ENCODE measurements around the gene RETREG2.
A peak's percentile ranks its signal among the peaks of the same experiment; 100 is the strongest.

The RETREG2 gene

DNA sequence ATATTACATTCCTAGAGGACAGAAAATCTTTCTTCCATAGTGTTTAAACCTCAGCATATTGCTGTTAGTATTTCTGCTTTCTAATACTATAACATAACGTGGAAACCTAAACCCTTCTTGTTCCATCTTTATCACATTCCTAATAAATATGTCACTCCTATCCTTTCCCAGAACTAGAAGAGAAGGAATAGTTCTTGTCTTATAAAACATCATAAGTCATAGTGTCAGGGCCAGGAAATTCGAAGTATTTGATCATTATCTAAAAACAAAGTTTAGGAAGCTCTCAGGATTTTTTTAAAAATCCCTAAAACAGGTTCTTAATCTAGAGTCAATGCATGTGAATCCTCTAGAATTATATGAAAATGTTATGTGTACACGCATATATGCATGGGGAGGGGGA, 19.5 kb upstream of the RETREG2 start:
- H2BK12ac ChIP-seq (ENCODE audit: low read length), result no peak overlapping the region
- H2BK15ac ChIP-seq (ENCODE audit: low read length), result no peak overlapping the region
- H3K23ac ChIP-seq (ENCODE audit: low read depth, low read length, poor library complexity), result no peak overlapping the region
- H3K4ac ChIP-seq (ENCODE audit: low read length), result no peak overlapping the region
- WGBS, 2 donors (ENCODE audit: extremely low coverage in 2 of 2, insufficient read length in 2 of 2, insufficient replicate concordance in 1 of 2), result no CpG with 5 or more reads among the region's 3 CpGs
- H3K4me3 ChIP-seq (ENCODE audit: low read length in 2 of 2), result no peak overlapping the region
- H3K79me1 ChIP-seq (ENCODE audit: low read depth, low read length), result no peaks in the 10 kb centered on the region
- H2BK120ac ChIP-seq (ENCODE audit: low read depth, low read length), result no peak overlapping the region
- H3K14ac ChIP-seq (ENCODE audit: low read length), result no peak overlapping the region
- no peak overlapping the region for H2AFZ ChIP-seq (ENCODE audit: low read length)
- no peak overlapping the region for H3K4me2 ChIP-seq (ENCODE audit: insufficient read depth, low read length, poor library complexity, severe bottlenecking)
- H3K9ac ChIP-seq (ENCODE audit: low read depth, low read length, poor library complexity), result no peak overlapping the region
- no peak overlapping the region for H4K91ac ChIP-seq (ENCODE audit: low read depth, low read length, poor library complexity)
- no peak overlapping the region for H3K27ac ChIP-seq (replicated peaks; ENCODE audit: low read length)
- no peaks in the 10 kb centered on the region for H3K27me3 ChIP-seq (ENCODE audit: control insufficient read depth in 3 of 3, insufficient read depth in 3 of 3, low read depth in 1 of 3, low read length in 3 of 3)
- H2AK5ac ChIP-seq (ENCODE audit: low read depth, low read length), result no peak overlapping the region
- H3K4me1 ChIP-seq (ENCODE audit: control insufficient read depth in 2 of 2, insufficient read depth in 1 of 2, low read depth in 1 of 2, low read length in 2 of 2), result peaks cover 5 to 8% of the 10 kb centered on the region in 2 donors
- no peak overlapping the region for H3K18ac ChIP-seq (ENCODE audit: low read length)
- H4K8ac ChIP-seq (ENCODE audit: low read depth, low read length), result no peak overlapping the region
- DNase-seq (ENCODE audit: low spot score), result no peak
- peaks cover 0 to 28% of the 10 kb centered on the region in 2 donors for H3K36me3 ChIP-seq (replicated peaks in 1 of 2; ENCODE audit: control insufficient read depth in 2 of 2, insufficient read depth in 2 of 2, low read length in 2 of 2)
- H3K9me3 ChIP-seq (replicated peaks in 1 of 2; ENCODE audit: control insufficient read depth in 2 of 2, insufficient read depth in 1 of 2, low read depth in 1 of 2, low read length in 2 of 2), result no peaks in the 10 kb centered on the region
- no peak overlapping the region for H2BK5ac ChIP-seq (ENCODE audit: low read length)

DNA sequence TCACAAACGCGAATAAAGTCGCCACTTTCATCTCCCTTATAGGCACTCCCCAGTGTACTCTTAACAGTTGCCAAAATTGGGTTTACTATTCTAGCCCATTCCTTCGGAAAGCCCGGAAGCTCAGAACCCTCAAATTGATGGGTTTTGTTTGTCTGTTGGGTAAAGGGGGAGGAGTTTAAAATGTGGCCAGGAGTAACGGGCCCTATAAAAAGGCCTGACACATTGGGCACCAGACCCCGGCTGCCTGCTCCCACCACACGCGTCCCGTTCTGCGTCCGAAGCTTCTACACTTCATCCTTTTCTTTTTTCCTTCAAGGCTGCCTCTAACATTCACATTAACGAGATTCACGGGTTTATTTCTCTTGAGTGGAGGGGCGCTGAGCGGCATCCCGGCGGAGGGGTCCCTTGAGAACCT, 18.3 kb upstream of the RETREG2 start:
- DNase-seq (ENCODE audit: low spot score), result no peak
- H2BK120ac ChIP-seq (ENCODE audit: low read depth, low read length), result no peak overlapping the region
- H3K36me3 ChIP-seq (replicated peaks in 1 of 2; ENCODE audit: control insufficient read depth in 2 of 2, insufficient read depth in 2 of 2, low read length in 2 of 2), result peaks cover 0 to 18% of the 10 kb centered on the region in 2 donors
- H3K4me2 ChIP-seq (ENCODE audit: insufficient read depth, low read length, poor library complexity, severe bottlenecking), result peak overlapping the region; percentile 93
- no peaks in the 10 kb centered on the region for H3K79me1 ChIP-seq (ENCODE audit: low read depth, low read length)
- no peaks in the 10 kb centered on the region for H3K9me3 ChIP-seq (replicated peaks in 1 of 2; ENCODE audit: control insufficient read depth in 2 of 2, insufficient read depth in 1 of 2, low read depth in 1 of 2, low read length in 2 of 2)
- H3K27me3 ChIP-seq (ENCODE audit: control insufficient read depth in 3 of 3, insufficient read depth in 3 of 3, low read depth in 1 of 3, low read length in 3 of 3), result no peaks in the 10 kb centered on the region
- no CpG with 5 or more reads among the region's 18 CpGs for WGBS, 2 donors (ENCODE audit: extremely low coverage in 2 of 2, insufficient read length in 2 of 2, insufficient replicate concordance in 1 of 2)
- H3K18ac ChIP-seq (ENCODE audit: low read length), result no peak overlapping the region
- no peak overlapping the region for H3K4ac ChIP-seq (ENCODE audit: low read length)
- no peak overlapping the region for H3K14ac ChIP-seq (ENCODE audit: low read length)
- no peak overlapping the region for H3K27ac ChIP-seq (replicated peaks; ENCODE audit: low read length)
- H4K91ac ChIP-seq (ENCODE audit: low read depth, low read length, poor library complexity), result no peak overlapping the region
- H2BK12ac ChIP-seq (ENCODE audit: low read length), result no peak overlapping the region
- H2BK15ac ChIP-seq (ENCODE audit: low read length), result no peak overlapping the region
- H2AFZ ChIP-seq (ENCODE audit: low read length), result peak overlapping the region; percentile 98
- no peak overlapping the region for H4K8ac ChIP-seq (ENCODE audit: low read depth, low read length)
- H2AK5ac ChIP-seq (ENCODE audit: low read depth, low read length), result no peak overlapping the region
- peaks cover 5 to 8% of the 10 kb centered on the region in 2 donors for H3K4me1 ChIP-seq (ENCODE audit: control insufficient read depth in 2 of 2, insufficient read depth in 1 of 2, low read depth in 1 of 2, low read length in 2 of 2)
- peak overlapping the region; percentile 66 to 74 for H3K4me3 ChIP-seq (ENCODE audit: low read length in 2 of 2)
- no peak overlapping the region for H3K23ac ChIP-seq (ENCODE audit: low read depth, low read length, poor library complexity)
- H3K9ac ChIP-seq (ENCODE audit: low read depth, low read length, poor library complexity), result no peak overlapping the region
- H2BK5ac ChIP-seq (ENCODE audit: low read length), result peak overlapping the region; percentile 58

DNA sequence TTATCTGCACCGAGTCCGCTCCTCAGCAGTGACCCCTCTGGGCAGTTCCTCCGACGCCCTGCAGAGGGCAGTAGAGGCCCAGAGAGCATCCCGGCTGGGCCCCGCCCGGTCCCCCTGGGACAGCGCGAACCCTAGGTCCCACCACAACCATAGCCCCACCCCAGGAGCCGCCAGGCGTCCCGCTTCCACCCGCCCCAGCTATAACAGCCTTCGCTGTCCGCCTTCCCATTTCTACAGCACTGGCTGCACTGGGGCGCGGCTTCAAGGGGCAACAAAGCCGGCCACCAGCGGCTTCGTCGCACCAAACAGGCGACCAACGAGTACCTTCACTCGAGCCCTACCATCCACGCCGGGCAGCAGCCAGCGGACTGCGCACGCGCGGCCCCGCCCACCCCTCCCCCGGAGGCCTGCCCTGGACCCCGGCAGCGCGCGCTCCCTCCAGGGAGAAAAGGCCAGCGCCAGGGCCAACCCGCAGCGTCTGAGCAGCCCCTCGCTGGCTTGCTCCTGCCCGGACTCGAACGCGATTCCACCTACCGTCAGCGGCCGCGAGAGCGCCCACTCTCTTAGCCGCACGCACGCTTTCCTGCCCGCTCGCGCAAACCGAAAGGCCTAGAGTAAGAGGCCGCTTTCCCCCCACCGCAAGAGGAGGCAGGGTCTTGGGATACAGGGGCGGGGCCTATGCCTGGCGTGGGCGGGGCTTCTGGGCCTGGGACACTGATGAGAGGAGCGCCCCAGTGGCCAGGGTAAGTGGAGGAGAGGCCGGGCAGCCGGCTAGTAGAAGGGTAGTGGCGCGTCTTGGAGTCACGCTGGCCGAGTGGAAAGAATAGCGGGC, 17.7 kb upstream of the RETREG2 start, which contains the start of gene NHEJ1:
Gene NHEJ1, minus strand, starts transcription at position 630 of the 832 bp plus-strand sequence. CDS start 2,453 bp downstream, outside the sequence.
- H2BK5ac ChIP-seq (ENCODE audit: low read length), result peak within 1 kb of the TSS; percentile 58
- peaks cover 0 to 18% of the 10 kb centered on the region in 2 donors for H3K36me3 ChIP-seq (replicated peaks in 1 of 2; ENCODE audit: control insufficient read depth in 2 of 2, insufficient read depth in 2 of 2, low read length in 2 of 2)
- H2BK15ac ChIP-seq (ENCODE audit: low read length), result peak within 1 kb of the TSS; percentile 50
- WGBS, 2 donors (ENCODE audit: extremely low coverage in 2 of 2, insufficient read length in 2 of 2, insufficient replicate concordance in 1 of 2), result no CpG with 5 or more reads among the region's 70 CpGs
- H2AFZ ChIP-seq (ENCODE audit: low read length), result peak within 1 kb of the TSS; percentile 98
- peak within 1 kb of the TSS; percentile 74 for H3K23ac ChIP-seq (ENCODE audit: low read depth, low read length, poor library complexity)
- no peaks in the 10 kb centered on the region for H3K9me3 ChIP-seq (replicated peaks in 1 of 2; ENCODE audit: control insufficient read depth in 2 of 2, insufficient read depth in 1 of 2, low read depth in 1 of 2, low read length in 2 of 2)
- H3K27me3 ChIP-seq (ENCODE audit: control insufficient read depth in 3 of 3, insufficient read depth in 3 of 3, low read depth in 1 of 3, low read length in 3 of 3), result no peaks in the 10 kb centered on the region
- peak within 1 kb of the TSS; percentile 93 for H3K27ac ChIP-seq (replicated peaks; ENCODE audit: low read length)
- no peak within 1 kb of the TSS for H2BK120ac ChIP-seq (ENCODE audit: low read depth, low read length)
- peaks cover 5 to 8% of the 10 kb centered on the region in 2 donors for H3K4me1 ChIP-seq (ENCODE audit: control insufficient read depth in 2 of 2, insufficient read depth in 1 of 2, low read depth in 1 of 2, low read length in 2 of 2)
- peak within 1 kb of the TSS; percentile 93 for H3K4me2 ChIP-seq (ENCODE audit: insufficient read depth, low read length, poor library complexity, severe bottlenecking)
- no peak within 1 kb of the TSS for H3K14ac ChIP-seq (ENCODE audit: low read length)
- peak within 1 kb of the TSS; percentile 66 to 90 for H3K4me3 ChIP-seq (ENCODE audit: low read length in 2 of 2)
- no peak within 1 kb of the TSS for H3K4ac ChIP-seq (ENCODE audit: low read length)
- DNase-seq (ENCODE audit: low spot score), result peak; percentile 93
- no peak within 1 kb of the TSS for H2AK5ac ChIP-seq (ENCODE audit: low read depth, low read length)
- no peaks in the 10 kb centered on the region for H3K79me1 ChIP-seq (ENCODE audit: low read depth, low read length)
- H3K9ac ChIP-seq (ENCODE audit: low read depth, low read length, poor library complexity), result peak within 1 kb of the TSS; percentile 97
- H3K18ac ChIP-seq (ENCODE audit: low read length), result peak within 1 kb of the TSS; percentile 100
- H4K8ac ChIP-seq (ENCODE audit: low read depth, low read length), result no peak within 1 kb of the TSS
- no peak within 1 kb of the TSS for H2BK12ac ChIP-seq (ENCODE audit: low read length)
- H4K91ac ChIP-seq (ENCODE audit: low read depth, low read length, poor library complexity), result no peak within 1 kb of the TSS

DNA sequence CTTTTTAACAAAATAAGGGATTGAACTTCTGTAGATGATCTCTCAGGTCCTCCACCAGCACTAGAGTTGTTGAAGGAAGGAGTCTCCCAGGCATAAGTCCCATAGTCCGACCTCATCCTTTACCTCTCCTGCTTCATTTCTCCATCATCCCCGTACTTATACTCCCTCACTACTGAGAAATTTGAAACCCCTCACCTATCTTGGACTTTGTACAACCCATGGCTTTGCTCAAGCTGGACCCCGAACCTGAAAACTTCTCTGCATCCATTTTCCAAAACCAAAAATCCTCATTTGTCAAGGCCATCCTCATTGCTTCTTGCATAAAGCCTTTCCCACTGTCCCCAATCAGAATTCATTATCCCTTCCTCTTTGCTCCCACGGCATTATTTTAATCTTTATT, 17.0 kb upstream of the RETREG2 start:
- no peak overlapping the region for H3K4ac ChIP-seq (ENCODE audit: low read length)
- no peak overlapping the region for H2BK120ac ChIP-seq (ENCODE audit: low read depth, low read length)
- peaks cover 0 to 18% of the 10 kb centered on the region in 2 donors for H3K36me3 ChIP-seq (replicated peaks in 1 of 2; ENCODE audit: control insufficient read depth in 2 of 2, insufficient read depth in 2 of 2, low read length in 2 of 2)
- no peak overlapping the region for H3K9ac ChIP-seq (ENCODE audit: low read depth, low read length, poor library complexity)
- peak overlapping the region; percentile 98 for H2AFZ ChIP-seq (ENCODE audit: low read length)
- H4K91ac ChIP-seq (ENCODE audit: low read depth, low read length, poor library complexity), result no peak overlapping the region
- no CpG with 5 or more reads among the region's 4 CpGs for WGBS, 2 donors (ENCODE audit: extremely low coverage in 2 of 2, insufficient read length in 2 of 2, insufficient replicate concordance in 1 of 2)
- no peak overlapping the region for H2BK12ac ChIP-seq (ENCODE audit: low read length)
- H3K23ac ChIP-seq (ENCODE audit: low read depth, low read length, poor library complexity), result no peak overlapping the region
- no peaks in the 10 kb centered on the region for H3K79me1 ChIP-seq (ENCODE audit: low read depth, low read length)
- H3K9me3 ChIP-seq (replicated peaks in 1 of 2; ENCODE audit: control insufficient read depth in 2 of 2, insufficient read depth in 1 of 2, low read depth in 1 of 2, low read length in 2 of 2), result no peaks in the 10 kb centered on the region
- no peak overlapping the region for H2AK5ac ChIP-seq (ENCODE audit: low read depth, low read length)
- peaks cover 5 to 8% of the 10 kb centered on the region in 2 donors for H3K4me1 ChIP-seq (ENCODE audit: control insufficient read depth in 2 of 2, insufficient read depth in 1 of 2, low read depth in 1 of 2, low read length in 2 of 2)
- no peak overlapping the region for H3K18ac ChIP-seq (ENCODE audit: low read length)
- no peaks in the 10 kb centered on the region for H3K27me3 ChIP-seq (ENCODE audit: control insufficient read depth in 3 of 3, insufficient read depth in 3 of 3, low read depth in 1 of 3, low read length in 3 of 3)
- H2BK5ac ChIP-seq (ENCODE audit: low read length), result no peak overlapping the region
- no peak for DNase-seq (ENCODE audit: low spot score)
- H3K4me2 ChIP-seq (ENCODE audit: insufficient read depth, low read length, poor library complexity, severe bottlenecking), result peak overlapping the region; percentile 93
- H2BK15ac ChIP-seq (ENCODE audit: low read length), result no peak overlapping the region
- H3K4me3 ChIP-seq (ENCODE audit: low read length in 2 of 2), result peak overlapping the region in 1 of 2 donors; percentile 66
- H3K27ac ChIP-seq (replicated peaks; ENCODE audit: low read length), result no peak overlapping the region
- H3K14ac ChIP-seq (ENCODE audit: low read length), result no peak overlapping the region
- H4K8ac ChIP-seq (ENCODE audit: low read depth, low read length), result no peak overlapping the region
